BLaER1 treated with 17β-estradiol and CSF1 and Interleukin-3, amounts not matched to agents 10 nM and 100 nM (cell line): ENCODE results near the gene KIN.
"Not testable (repeated sequence)": the region's sequence is repeated elsewhere in the genome, so short reads cannot be mapped to it uniquely, and the experiment has no call there.

Experiments
- H3K27ac ChIP-seq, 11 experiments: shearing (Covaris generic); formaldehyde crosslinking; 2 replicates each; pipeline ENCODE4 v1.8.1; 2022
- H3K27me3 ChIP-seq, 11 experiments: shearing (Covaris generic); formaldehyde crosslinking; 2 replicates each; pipeline ENCODE4 v1.8.1; 2022
- H3K36me3 ChIP-seq, 11 experiments: shearing (Covaris generic); formaldehyde crosslinking; 2 replicates each; pipeline ENCODE4 v1.8.1; 2022
- H3K4me1 ChIP-seq, 10 experiments: shearing (Covaris generic); formaldehyde crosslinking; 2 replicates each; pipeline ENCODE4 v1.8.1; 2022
- H3K4me2 ChIP-seq, 11 experiments: shearing (Covaris generic); formaldehyde crosslinking; 2 replicates each; pipeline ENCODE4 v1.8.1; 2022
- H3K4me3 ChIP-seq, 10 experiments: shearing (Covaris generic); formaldehyde crosslinking; 2 replicates each; pipeline ENCODE4 v1.8.1; 2022
- H3K9ac ChIP-seq, 11 experiments: shearing (Covaris generic); formaldehyde crosslinking; 2 replicates each; pipeline ENCODE4 v1.8.1; 2022
- H3K9me3 ChIP-seq, 11 experiments: shearing (Covaris generic); formaldehyde crosslinking; replicated peaks in 1 of 11; 2 replicates each; pipeline ENCODE4 v1.8.1; 2022
- H4K20me1 ChIP-seq, 11 experiments: shearing (Covaris generic); formaldehyde crosslinking; 2 replicates each; pipeline ENCODE4 v1.8.1; 2022
- Cebpa-rat ChIP-seq, 11 experiments: shearing (Covaris generic); IDR thresholded peaks; 2 replicates each; pipeline ENCODE4 v1.8.1; 2022

Gene KIN

DNA sequence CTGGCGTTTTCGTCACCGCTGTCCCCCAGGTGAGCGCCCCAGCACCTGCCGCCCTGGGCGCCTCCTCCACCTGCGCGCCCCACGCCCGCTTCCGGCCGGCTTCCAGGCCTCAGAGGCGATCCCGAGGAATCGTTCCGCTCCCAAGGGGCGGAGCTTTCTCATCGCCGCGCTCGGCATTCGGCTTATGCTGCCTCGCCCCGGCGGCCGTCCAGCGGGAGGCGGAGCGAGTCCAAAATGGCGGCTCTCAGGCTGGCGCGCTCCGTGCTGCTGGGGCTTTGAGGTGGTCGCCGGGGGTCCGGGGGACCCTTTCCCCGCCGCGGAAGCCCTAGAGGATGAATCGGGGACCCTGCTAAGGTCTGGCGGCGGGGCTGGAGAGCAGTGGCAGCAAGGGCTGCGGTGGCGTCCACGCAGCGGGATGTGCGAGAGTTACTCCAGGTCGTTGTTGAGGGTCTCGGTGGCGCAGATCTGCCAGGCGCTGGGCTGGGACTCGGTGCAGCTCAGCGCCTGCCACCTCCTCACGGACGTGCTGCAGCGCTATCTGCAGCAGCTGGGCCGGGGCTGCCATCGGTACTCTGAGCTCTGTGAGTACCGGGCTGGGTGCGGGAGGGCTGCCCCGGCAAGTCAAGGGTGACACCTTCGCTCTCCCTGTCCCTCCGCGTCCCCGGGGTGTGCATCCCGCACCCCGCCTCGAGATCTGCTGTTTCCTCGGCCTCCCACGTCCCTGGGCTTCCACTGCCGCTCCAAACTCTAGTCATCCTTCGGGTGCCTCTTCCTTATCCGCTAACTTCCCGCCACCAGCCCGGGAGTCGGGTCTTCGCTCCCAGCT lies 30.7 kb upstream of the KIN start, which contains the start of gene TAF3:
Gene TAF3, plus strand, starts transcription at position 211 of the 826 bp plus-strand sequence. Its CDS starts 205 bp downstream, at position 416.
- Histone ChIP-seq H3K4me3 (peak within 1 kb of the TSS; percentile 96 to 100 (median 100)), H3K4me2 (peak within 1 kb of the TSS; percentile 77 to 96 (median 89)), H3K36me3 (peaks cover 9 to 34% (median 27%) of the 10 kb centered on the region in 11 experiments; a peak in 19 of 22 replicates), H3K9me3 (no peaks in the 10 kb centered on the region), H3K27ac (peak within 1 kb of the TSS; percentile 21 to 86 (median 81); a peak in 21 of 22 replicates), H3K4me1 (peaks cover 15 to 31% (median 19%) of the 10 kb centered on the region in 10 experiments), H3K27me3 (no peaks in the 10 kb centered on the region), H4K20me1 (peaks cover 0 to 45% (median 16%) of the 10 kb centered on the region in 11 experiments; a peak in 11 of 22 replicates), H3K9ac (peak within 1 kb of the TSS; percentile 81 to 92 (median 87))
- no peak for TF ChIP-seq Cebpa-rat (IDR thresholded peaks at IDR 0.05)

DNA sequence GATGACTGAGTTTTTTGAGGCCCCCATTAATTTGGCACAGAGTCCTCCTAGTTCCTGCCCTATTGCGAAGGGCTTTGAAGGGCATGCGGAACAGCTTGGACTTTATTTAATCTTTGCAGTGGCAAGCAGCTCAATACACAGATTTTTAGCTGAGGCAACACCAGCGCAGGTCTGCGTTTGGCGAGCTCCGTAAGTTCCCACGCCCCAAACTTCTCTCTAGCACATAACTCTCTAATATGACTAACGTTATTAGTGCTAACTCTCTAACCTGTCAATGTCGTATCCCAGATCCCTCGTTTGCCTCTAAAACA lies 30.1 kb upstream of the KIN start:
- Histone ChIP-seq H3K4me3 (peak overlapping the region; percentile 96 to 100 (median 100)), H3K36me3 (peaks cover 5 to 28% (median 21%) of the 10 kb centered on the region in 11 experiments; a peak in 19 of 22 replicates), H3K4me1 (peaks cover 15 to 31% (median 19%) of the 10 kb centered on the region in 10 experiments), H3K9ac (peak overlapping the region; percentile 81 to 92 (median 87); a peak in 21 of 22 replicates), H3K4me2 (peak overlapping the region; percentile 75 to 95 (median 86)), H3K9me3 (no peaks in the 10 kb centered on the region), H4K20me1 (peaks cover 0 to 43% (median 16%) of the 10 kb centered on the region in 11 experiments; a peak in 11 of 22 replicates), H3K27me3 (no peaks in the 10 kb centered on the region), H3K27ac (peak overlapping the region in 10 of 11 experiments; percentile 59 to 86 (median 82); a peak in 15 of 22 replicates)
- no peak for TF ChIP-seq Cebpa-rat (IDR thresholded peaks at IDR 0.05)

- no peaks in the 10 kb centered on the region for H3K27me3 ChIP-seq
- peak overlapping the region; percentile 96 to 100 (median 100) for H3K4me3 ChIP-seq
- H3K9me3 ChIP-seq: no peaks in the 10 kb centered on the region
- peak overlapping the region; percentile 75 to 95 (median 86) for H3K4me2 ChIP-seq
- no peak for TF ChIP-seq Cebpa-rat (IDR thresholded peaks at IDR 0.05)
- H3K9ac ChIP-seq: peak overlapping the region in 9 of 11 experiments; percentile 81 to 92 (median 90); a peak in 14 of 22 replicates
- H3K4me1 ChIP-seq: peaks cover 15 to 31% (median 19%) of the 10 kb centered on the region in 10 experiments
- peak overlapping the region in 4 of 11 experiments; percentile 72 to 86 (median 81); a peak in 4 of 22 replicates for H3K27ac ChIP-seq
- H3K36me3 ChIP-seq: peaks cover 4 to 24% (median 18%) of the 10 kb centered on the region in 11 experiments; a peak in 17 of 22 replicates
- peaks cover 0 to 39% (median 16%) of the 10 kb centered on the region in 11 experiments; a peak in 11 of 22 replicates for H4K20me1 ChIP-seq
These were observed 29.8 kb upstream of the KIN start for GRCh38 chr10:7817576-7817975.

DNA sequence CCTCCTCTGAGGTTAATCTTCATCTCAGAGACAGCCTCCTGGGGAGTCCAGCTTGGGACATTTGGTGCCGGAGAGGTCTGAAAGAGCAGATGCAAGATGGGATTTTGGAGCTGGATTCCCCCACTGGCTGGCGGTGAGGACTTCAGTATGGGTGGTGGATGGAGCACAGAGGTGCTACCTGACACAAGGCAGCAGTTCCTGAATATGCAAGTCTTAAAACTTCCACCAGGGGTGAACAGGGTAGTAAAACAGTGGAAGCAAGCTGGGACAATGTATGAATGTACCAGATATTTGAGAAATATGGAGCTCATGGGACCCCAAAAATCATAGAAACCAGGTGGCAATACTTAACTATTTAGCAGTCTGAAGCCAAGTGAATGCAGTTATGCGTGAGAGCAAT lies 25.7 kb upstream of the KIN start:
- Histone ChIP-seq H3K4me1 (peaks cover 6 to 14% (median 7%) of the 10 kb centered on the region in 10 experiments; a peak in 17 of 20 replicates), H3K27me3 (no peaks in the 10 kb centered on the region), H3K4me2 (no peak overlapping the region), H3K4me3 (no peak overlapping the region), H3K9me3 (no peaks in the 10 kb centered on the region), H3K9ac (no peak overlapping the region), H3K27ac (no peak overlapping the region), H3K36me3 (peaks cover 0 to 16% (median 12%) of the 10 kb centered on the region in 11 experiments; a peak in 18 of 22 replicates), H4K20me1 (peaks cover 0 to 17% (median 0%) of the 10 kb centered on the region in 11 experiments; a peak in 3 of 22 replicates)
- no peak for TF ChIP-seq Cebpa-rat (IDR thresholded peaks at IDR 0.05)

DNA sequence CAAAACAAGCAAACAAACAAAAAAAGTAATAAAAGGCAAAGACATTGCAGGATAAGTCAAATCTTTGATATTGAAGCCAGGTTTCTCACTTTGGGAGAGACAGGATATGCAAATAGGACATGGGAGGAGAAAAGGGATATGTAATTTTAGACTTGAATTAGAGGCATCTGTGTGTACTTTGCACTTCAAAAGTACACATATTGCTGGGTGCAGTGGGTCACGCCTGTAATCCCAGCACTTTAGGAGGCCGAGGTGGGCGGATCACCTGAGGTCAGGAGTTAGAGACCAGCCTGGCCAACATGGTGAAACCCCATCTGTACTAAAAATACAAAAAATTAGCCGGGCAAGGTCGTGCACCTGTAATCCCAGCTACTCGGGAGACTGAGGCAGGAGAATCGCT lies 23.9 kb upstream of the KIN start:
- H3K4me2 ChIP-seq, H3K9ac ChIP-seq, H3K27me3 ChIP-seq, H3K4me1 ChIP-seq, H3K4me3 ChIP-seq, H3K27ac ChIP-seq, H3K9me3 ChIP-seq: not testable (repeated sequence)
- Histone ChIP-seq H4K20me1 (peaks cover 0 to 17% (median 0%) of the 10 kb centered on the region in 11 experiments; a peak in 2 of 22 replicates), H3K36me3 (peaks cover 15 to 33% (median 29%) of the 10 kb centered on the region in 11 experiments)

GRCh38 chr10:7811000-7811399 lies 23.2 kb upstream of the KIN start:
- Histone ChIP-seq H3K4me1 (peaks cover 0 to under 1% (median 0%) of the 10 kb centered on the region in 10 experiments; a peak in 1 of 20 replicates), H3K4me3 (no peak overlapping the region), H3K27me3 (no peaks in the 10 kb centered on the region), H3K36me3 (peaks cover 16 to 40% (median 36%) of the 10 kb centered on the region in 11 experiments), H4K20me1 (peaks cover 0 to 18% (median 2%) of the 10 kb centered on the region in 11 experiments; a peak in 5 of 22 replicates), H3K4me2 (no peak overlapping the region), H3K9me3 (no peaks in the 10 kb centered on the region), H3K27ac (no peak overlapping the region), H3K9ac (no peak overlapping the region)
- no peak for TF ChIP-seq Cebpa-rat (IDR thresholded peaks at IDR 0.05)

- no peaks in the 10 kb centered on the region for H3K27me3 ChIP-seq
- H3K4me3 ChIP-seq: no peak overlapping the region
- no peaks in the 10 kb centered on the region for H3K9me3 ChIP-seq
- no peak overlapping the region for H3K4me2 ChIP-seq
- H4K20me1 ChIP-seq: peaks cover 0 to 24% (median 5%) of the 10 kb centered on the region in 11 experiments; a peak in 8 of 22 replicates
- H3K4me1 ChIP-seq: no peaks in the 10 kb centered on the region
- H3K36me3 ChIP-seq: peaks cover 22 to 46% (median 41%) of the 10 kb centered on the region in 11 experiments
- no peak overlapping the region for H3K27ac ChIP-seq
- no peak overlapping the region for H3K9ac ChIP-seq
- no peak for TF ChIP-seq Cebpa-rat (IDR thresholded peaks at IDR 0.05)
These were observed 22.6 kb upstream of the KIN start for GRCh38 chr10:7810443-7810842.

DNA sequence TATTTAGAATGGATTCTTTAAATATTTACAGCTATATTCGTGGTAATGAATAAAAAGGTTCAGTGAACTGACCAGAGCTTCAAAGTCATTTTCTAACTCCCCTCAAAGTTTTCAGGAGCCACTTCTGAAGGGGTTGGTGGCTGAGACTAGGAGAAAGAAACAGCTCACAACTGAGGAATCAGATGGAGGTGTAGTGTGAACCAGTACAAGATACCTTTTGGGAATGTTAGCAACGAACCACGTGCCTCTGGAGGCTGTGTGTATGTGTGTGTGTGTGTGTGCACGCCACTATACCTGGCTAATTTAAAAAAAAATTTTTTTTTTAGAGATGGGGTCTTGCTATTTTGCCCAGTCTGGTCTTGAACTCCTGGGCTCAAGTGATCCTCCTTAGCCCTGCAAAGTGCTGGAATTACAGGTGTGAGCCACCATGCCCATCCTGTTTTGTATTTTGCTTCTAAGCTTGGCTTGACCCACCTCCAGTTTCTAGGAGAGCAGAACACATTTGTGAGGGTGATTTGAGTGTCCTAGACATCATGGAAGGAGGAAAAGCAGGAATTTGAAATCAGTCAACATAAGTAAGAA lies 21.0 kb upstream of the KIN start:
- no peak for TF ChIP-seq Cebpa-rat (IDR thresholded peaks at IDR 0.05)
- H3K9me3 ChIP-seq: no peaks in the 10 kb centered on the region
- no peak overlapping the region for H3K4me3 ChIP-seq
- H3K4me2 ChIP-seq: no peak overlapping the region
- no peak overlapping the region for H3K27ac ChIP-seq
- H4K20me1 ChIP-seq: peaks cover 5 to 40% (median 19%) of the 10 kb centered on the region in 11 experiments; a peak in 17 of 22 replicates
- no peaks in the 10 kb centered on the region for H3K27me3 ChIP-seq
- peaks cover 38 to 62% (median 58%) of the 10 kb centered on the region in 11 experiments for H3K36me3 ChIP-seq
- no peak overlapping the region for H3K9ac ChIP-seq
- H3K4me1 ChIP-seq: no peaks in the 10 kb centered on the region

- Histone ChIP-seq H3K9ac (no peak overlapping the region), H3K36me3 (peaks cover 79 to 100% (median 98%) of the 10 kb centered on the region in 11 experiments)
These were observed 16.9 kb upstream of the KIN start for GRCh38 chr10:7804741-7805140.

More at GRCh38 chr10:7804741-7805140, 16.9 kb upstream of the KIN start:
- no peaks in the 10 kb centered on the region for H3K4me1 ChIP-seq
- no peak for TF ChIP-seq Cebpa-rat (IDR thresholded peaks at IDR 0.05)
- H3K4me2 ChIP-seq: no peak overlapping the region
- H3K4me3 ChIP-seq: no peak overlapping the region
- peaks cover 5 to 52% (median 26%) of the 10 kb centered on the region in 11 experiments; a peak in 17 of 22 replicates for H4K20me1 ChIP-seq
- no peaks in the 10 kb centered on the region for H3K27me3 ChIP-seq
- no peaks in the 10 kb centered on the region for H3K9me3 ChIP-seq
- H3K27ac ChIP-seq: no peak overlapping the region
